RWPE1 (cell line): ENCODE measurements around the gene P2RY1.

Source experiments
- CTCF ChIA-PET: fragments of 350-600 bp; sonication (Branson Sonifier 250); formaldehyde crosslinking; extraction: SDS; loops from one replicate; lab custom pipeline; 2021; lab: Yijun Ruan, JAX
- POLR2A ChIA-PET: fragments of 400-600 bp; formaldehyde crosslinking; extraction: SDS; loops from one replicate; lab custom pipeline; 2020; ENCODE audit warnings: antibody characterized with exemption; ENCODE audit not compliant: low non-redundant PET; lab: Yijun Ruan, JAX
- DNase-seq: peaks from one replicate; pipeline ENCODE4 v3.0.0; 2012; ENCODE audit warnings: low spot score
- H3K27ac ChIP-seq: fragments of 450-650 bp; 2 replicates; pipeline ENCODE4 v1.5.1; 2017
- CTCF ChIP-seq: fragments of 450-650 bp; conservative IDR thresholded peaks from 2 replicates; pipeline ENCODE4 v1.5.1; 2017; ENCODE audit warnings: low read depth, mild to moderate bottlenecking

P2RY1 gene

GRCh38 chr3:152834191-152834775, 648 bp upstream of the P2RY1 start:
- ChIA-PET POLR2A (interaction anchor here (0.8 kb wide), 1 partner anchor 521 kb away, joined by 3 read pairs; no protein-coding TSS in a partner anchor), CTCF (interaction anchor here (0.5 to 1.3 kb wide), 4 partner anchors 71 to 386 kb away, joined by 3 to 5 read pairs (median 3); no protein-coding TSS in a partner anchor)
- H3K27ac ChIP-seq = peak overlapping the region; percentile 89
- TF ChIP-seq CTCF = no peak
- no peak for DNase-seq

- no peak for TF ChIP-seq CTCF
- CTCF ChIA-PET = interaction anchor here (0.7 to 1.3 kb wide), 2 partner anchors 16 to 132 kb away, joined by 3 to 4 read pairs; no protein-coding TSS in a partner anchor
- peak overlapping the region; percentile 89 for H3K27ac ChIP-seq
- POLR2A ChIA-PET = interaction anchor here (0.6 kb wide), 1 partner anchor 55 kb away, joined by 3 read pairs; no protein-coding TSS in a partner anchor
- DNase-seq = peak; percentile 26
Measured at GRCh38 chr3:152835601-152836102, 721 bp downstream of the P2RY1 start.

GRCh38 chr3:152836269-152836668, 1.3 kb downstream of the P2RY1 start:
- CTCF ChIA-PET = no interaction called here
- POLR2A ChIA-PET = no interaction called here

GRCh38 chr3:152839511-152839910, 4.6 kb downstream of the P2RY1 start:
- ChIA-PET CTCF (no interaction called here), POLR2A (no interaction called here)
- H3K27ac ChIP-seq = no peak overlapping the region
- DNase-seq = no peak
- TF ChIP-seq CTCF = no peak

More at GRCh38 chr3:152836269-152836668, 1.3 kb downstream of the P2RY1 start:
- no peak for TF ChIP-seq CTCF
- no peak overlapping the region for H3K27ac ChIP-seq
- no peak for DNase-seq

GRCh38 chr3:152841131-152841530, 6.2 kb downstream of the P2RY1 start:
- CTCF ChIA-PET = no interaction called here
- H3K27ac ChIP-seq = no peak overlapping the region
- TF ChIP-seq CTCF = no peak
- POLR2A ChIA-PET = no interaction called here
- DNase-seq = no peak

- no peak for DNase-seq
- no peak overlapping the region for H3K27ac ChIP-seq
- CTCF ChIA-PET = no interaction called here
- POLR2A ChIA-PET = no interaction called here
- no peak for TF ChIP-seq CTCF
Measured at GRCh38 chr3:152842413-152842812, 7.5 kb downstream of the P2RY1 start.
